Suppressor macrophage (primary cell): ENCODE measurements around the gene KIRREL3.

Experiments
- DNase-seq, 4 experiments: peaks; one replicate each; pipeline ENCODE4 v3.0.0-alpha.2; 2020 to 2022

The KIRREL3 gene

DNA sequence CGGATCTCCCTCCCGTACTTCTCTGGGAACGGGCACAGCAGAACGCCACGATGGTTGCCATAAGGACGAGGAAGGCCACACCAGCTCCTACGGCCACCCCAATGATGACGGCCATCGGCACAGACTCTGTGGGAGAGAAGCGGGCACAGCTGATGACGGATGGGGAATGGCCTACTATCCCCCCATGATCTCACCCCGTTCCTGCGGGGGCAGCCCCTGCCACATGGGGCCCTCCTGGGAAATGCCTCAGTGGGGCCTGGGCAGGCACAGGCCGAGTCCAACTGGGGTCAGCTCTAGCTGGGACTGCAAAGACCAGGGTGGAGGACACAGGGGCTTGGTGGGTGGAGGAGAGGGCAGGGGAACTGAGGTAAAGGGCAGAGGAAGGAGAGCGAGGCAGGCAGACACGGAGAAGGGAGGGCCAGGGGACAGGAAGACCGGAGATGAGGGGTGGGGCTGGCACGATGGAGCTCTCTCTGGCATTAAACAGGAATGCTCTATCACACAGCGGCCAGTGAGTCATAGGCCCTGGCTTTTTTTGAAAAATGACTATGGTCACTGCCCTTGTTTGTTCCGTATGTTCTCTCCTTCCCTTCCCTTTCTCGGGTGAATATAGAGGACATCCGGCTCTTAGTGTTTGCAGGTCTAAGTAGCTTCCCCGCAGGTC lies 569.0 kb downstream of the KIRREL3 start:
- no peak for DNase-seq

GRCh38 chr11:126430581-126431335 lies 569.8 kb downstream of the KIRREL3 start:
- DNase-seq, result no peak

- no peak for DNase-seq
Measured at GRCh38 chr11:126426820-126427749, 573.5 kb downstream of the KIRREL3 start.

GRCh38 chr11:126426106-126426505 lies 574.5 kb downstream of the KIRREL3 start:
- DNase-seq, result no peak

DNA sequence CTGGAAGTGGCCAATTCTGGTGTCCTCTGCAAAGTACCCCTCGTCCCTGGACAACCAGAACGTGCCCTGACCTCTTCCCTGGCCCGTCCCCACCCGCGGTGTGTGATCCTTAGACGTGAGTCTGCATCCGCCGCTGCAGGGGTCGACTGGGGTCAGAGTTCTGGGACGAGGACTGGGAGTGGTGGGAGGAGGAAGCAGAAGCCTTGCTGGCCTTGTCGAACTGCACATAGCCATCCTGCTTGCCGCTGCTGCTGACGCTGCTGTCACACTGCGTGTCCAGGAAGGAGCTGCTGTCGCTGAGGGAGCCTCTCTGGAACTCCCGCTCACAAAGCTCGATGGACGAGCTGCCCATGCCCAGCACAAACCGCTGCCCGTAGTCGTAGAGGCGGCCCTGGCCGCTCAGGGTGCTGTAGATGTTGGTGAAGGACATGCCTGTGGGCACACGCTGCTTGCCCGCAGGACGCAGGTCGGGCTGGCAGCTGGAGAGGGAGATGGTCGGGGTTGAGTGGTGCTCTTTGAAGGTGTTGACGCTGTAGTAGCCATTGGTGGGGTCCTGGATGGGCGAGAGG lies 576.0 kb downstream of the KIRREL3 start:
- DNase-seq, result no peak

- no peak for DNase-seq
Measured at GRCh38 chr11:126423743-126424142, 576.8 kb downstream of the KIRREL3 start.

- peak; percentile 13 to 56 (median 39) for DNase-seq
Measured at GRCh38 chr11:126423154-126423553, 577.4 kb downstream of the KIRREL3 start.

DNA sequence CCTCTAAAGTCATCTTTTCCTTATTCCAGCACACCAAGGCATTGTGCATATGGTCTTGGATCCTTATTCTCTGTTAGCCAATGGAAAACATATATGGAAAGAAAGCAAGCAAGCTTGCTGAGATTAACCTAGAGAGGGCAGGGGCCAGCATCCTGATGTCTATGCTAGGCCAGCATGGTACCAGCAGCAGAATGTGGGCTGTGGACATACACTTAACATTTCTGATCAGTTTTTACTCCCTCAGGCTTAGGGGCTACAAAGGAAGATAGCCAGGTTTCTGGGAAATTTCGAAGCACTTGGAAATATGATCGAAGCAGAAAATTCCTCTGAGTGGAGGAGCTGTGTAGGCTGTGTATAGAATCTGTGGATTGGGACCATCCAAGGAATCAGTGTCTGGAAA lies 578.1 kb downstream of the KIRREL3 start:
- no peak for DNase-seq

DNA sequence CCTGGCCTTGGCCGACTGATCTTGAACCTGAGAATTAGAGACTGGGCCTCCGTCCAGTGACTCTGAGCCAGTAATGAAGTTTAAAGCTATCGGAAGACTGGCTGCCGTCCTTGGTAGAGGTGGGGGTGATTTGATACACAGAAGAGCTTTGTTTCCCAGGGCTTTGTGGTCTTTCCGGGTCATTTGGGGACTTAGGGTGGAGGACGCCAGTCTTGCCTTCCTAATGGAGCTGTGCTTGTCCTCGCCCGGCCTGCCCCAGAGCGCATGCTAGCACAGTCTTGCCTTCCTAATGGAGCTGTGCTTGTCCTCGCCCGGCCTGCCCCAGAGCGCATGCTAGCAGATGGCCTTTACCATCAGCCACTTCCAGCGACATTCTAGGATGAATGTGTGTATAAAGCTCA lies 579.3 kb downstream of the KIRREL3 start:
- no peak for DNase-seq

DNA sequence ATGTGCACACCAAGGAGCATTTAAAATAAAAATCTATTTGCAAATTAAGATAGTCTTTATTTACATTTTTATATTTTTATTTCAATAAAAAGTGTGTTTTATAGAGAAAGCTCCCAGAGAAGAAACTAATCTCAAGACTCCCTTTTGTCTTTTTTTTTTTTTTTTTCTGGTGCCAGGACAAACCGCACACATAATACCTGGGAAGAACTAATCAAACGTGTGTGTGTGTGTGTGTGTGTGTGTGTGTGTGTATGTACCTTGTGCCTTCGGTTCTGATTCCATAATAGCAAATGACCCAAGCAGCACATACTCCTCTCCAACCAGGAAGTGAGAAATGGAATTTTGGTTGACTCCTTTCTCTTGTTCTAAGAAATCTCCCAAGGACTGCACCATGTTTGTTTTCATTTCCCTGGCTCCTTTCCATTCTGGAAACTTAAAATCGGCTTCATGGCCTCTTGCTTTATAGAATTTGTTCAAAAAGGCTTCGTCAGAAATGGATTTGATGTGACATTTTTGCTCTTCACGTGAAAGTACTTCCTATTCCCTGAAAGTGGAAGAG lies 579.8 kb downstream of the KIRREL3 start:
- no peak for DNase-seq

DNA sequence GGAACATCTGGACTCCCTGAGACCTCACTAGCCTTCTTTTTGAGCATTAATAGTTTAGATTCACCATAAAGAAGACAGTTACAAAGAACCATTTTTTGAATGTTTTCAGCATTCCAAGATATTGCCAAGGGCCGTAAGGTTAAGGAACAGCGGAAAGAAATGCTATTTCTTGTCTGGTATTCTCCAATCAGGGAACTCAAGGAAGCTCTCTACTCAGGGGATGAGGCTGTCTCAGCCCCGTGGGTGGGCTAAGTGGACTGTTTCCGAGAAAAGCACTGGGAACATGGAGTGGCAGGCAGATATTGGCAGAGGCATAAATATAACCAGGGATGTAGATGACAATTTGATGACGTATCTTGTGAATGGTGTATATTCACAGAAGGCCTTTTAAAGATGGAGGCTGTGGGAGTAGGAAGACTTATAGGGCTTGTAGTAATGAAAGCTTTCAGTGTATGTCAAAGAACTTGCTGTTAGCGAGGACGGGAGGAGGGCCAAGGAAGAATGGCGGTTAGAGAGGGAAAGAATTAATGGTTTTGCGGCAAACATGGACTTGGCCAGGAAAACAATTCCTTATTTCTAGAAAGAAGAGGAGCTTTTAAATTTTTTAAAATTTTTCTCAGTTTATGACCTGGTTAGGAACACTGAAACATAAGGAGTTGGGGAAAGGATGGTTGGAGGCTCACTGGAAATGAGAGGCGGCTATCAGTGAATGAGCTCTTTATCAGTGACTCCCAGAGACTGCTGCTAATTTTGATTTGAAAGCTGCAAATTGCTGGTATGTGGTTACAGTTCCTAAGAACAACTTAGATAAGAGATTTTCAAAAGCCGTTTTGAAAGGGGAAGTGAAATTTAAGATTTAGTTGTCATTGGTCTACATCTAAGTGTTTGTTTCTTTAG lies 580.5 kb downstream of the KIRREL3 start:
- DNase-seq, result peak in 2 of 4 experiments; percentile 46 to 47

DNA sequence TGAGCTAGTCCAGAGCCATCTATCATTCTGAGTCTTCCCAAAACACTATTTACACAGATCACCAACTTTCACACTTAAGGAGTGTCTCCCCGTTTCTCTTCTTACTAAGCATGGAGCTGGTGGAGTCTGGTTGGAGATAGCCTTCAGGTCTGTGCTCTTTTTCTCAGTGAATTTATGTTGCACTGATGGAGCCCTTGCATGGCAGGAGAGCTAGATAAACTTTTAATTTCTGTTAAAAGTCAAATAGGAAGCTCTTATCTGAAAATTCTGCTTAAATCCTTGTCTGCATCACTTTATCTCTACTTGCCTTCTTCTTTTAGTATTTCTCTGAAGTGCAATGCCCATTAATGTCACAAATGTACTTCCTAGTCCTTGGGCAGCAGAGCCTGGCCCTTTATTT lies 581.7 kb downstream of the KIRREL3 start:
- no peak for DNase-seq

GRCh38 chr11:126417091-126417862 lies 583.3 kb downstream of the KIRREL3 start:
- DNase-seq, result no peak

DNA sequence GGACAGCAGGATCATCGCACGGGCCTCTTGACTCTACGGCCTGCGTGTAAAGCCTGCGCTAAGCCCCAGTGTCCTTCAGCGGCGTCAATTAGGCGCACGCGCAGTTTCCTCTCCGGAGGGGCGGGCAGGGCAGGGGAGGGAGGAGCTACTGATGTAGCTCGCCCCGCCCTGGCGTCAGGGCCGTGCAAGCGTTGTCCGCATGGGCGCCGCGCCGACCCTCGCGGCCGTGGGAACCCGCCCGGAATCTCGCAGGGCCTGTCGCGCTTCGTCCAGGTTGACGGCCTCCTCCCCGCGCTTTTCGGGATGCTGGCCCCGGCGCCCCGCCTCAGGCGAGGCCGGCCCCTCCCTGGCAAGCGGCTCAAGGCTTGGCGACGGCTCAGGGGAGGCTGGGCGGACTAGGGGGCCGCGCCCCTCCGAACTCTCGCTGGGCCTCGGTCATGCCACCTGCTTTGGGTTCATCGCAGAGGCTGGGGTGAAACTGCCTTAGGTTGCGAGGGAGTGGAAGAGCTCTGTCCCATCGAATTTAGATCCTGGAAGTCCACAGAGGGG lies 584.0 kb downstream of the KIRREL3 start:
- peak; percentile 82 to 92 (median 88) for DNase-seq

- DNase-seq, result no peak
Measured at GRCh38 chr11:126415669-126416420, 584.7 kb downstream of the KIRREL3 start.

DNA sequence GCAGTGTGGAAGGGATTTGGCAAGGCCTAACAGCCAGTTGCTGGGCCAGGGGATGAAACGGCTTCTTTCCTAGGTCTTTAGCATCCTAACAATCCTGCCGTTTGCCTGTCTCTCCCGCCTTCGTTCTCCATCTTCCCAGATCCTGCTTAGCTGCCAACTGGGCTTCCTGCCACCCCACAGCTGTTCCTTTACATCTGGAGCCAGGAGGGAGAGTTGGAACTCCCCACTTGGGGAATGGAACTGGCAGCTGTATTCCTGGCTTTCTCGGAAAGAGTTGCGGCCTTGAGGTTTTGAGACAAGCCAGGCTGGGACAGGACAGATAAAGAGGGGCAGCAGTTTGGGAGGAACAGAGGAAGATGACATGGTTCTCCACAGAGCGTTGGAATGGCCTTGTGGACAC lies 585.4 kb downstream of the KIRREL3 start:
- DNase-seq, result no peak

- DNase-seq, result no peak
Measured at GRCh38 chr11:126414615-126415014, 586.0 kb downstream of the KIRREL3 start.

- DNase-seq, result no peak
Measured at GRCh38 chr11:126413843-126414405, 586.6 kb downstream of the KIRREL3 start.

DNA sequence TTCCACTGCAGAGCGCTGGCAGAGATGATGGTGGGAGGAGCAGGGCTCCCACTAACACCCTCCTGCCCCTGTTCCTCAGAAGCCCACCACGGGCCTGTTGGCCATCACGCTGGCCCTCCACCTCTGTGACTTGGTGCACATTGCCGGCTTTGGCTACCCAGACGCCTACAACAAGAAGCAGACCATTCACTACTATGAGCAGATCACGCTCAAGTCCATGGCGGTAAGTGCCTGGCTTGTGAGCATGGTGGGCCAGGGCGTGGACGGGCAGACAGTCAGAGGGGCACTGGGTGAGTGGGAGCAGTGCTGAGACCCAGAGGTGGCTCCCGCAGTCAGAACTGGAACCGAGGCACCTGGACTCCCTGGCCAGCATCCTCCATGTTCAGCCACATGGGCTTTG lies 587.1 kb downstream of the KIRREL3 start:
- no peak for DNase-seq
